NCI-H748 (cell line): ENCODE measurements around the gene SLIT3.

Experiments
- DNase-seq: peaks from one replicate; lab custom pipeline; 2025; ENCODE audit not compliant: unreplicated experiment; lab: John Stamatoyannopoulos, UW

SLIT3 gene

DNA sequence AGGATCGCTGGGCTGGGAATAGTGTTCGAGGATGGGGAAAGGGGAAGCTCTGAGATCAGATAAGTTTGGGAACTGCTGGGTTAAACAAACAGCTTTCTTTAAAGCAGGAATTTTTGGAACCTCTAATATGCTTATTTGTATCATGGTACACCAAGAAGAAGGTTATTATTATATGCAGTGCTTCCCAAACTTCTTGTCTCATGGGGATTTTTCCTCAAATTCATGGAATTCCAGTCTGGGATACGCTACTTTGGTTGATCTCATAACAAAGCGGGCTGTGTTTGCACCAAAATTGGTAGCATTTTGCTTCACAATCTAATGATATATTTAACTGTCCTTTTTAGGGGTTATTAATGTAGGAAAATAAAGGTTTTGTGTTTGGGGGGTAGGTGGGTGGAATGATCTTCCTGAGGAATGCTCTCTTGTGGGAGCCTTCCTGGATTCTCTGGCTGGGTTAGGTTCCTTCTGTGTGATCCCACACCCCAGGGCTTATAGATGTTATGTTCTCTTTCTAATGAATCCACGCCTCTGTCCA, 605.6 kb downstream of the SLIT3 start:
- DNase-seq, result no peak

GRCh38 chr5:168694289-168694688, 606.6 kb downstream of the SLIT3 start:
- DNase-seq, result no peak

- no peak for DNase-seq
These were observed 607.1 kb downstream of the SLIT3 start for GRCh38 chr5:168693883-168694282.

DNA sequence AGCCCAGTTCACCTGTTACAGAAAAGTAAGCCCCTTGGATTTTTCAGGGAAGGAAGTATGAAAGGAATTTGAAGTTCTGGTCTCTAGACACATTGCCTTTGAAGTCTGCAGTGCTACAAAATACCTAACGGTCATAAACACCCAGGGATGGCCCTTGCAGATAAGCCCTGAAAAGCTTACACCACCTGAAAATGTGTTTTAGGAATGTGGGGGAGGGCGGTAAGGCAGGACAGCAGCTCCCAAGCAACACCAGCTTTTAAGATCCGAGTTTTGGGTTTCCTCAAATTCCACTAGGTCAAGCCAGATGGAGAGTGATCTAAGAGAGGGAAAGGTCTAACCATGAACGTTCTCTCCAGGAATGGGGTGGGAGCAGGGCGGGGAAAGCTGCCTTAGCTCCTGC, 607.6 kb downstream of the SLIT3 start:
- DNase-seq, result no peak

DNA sequence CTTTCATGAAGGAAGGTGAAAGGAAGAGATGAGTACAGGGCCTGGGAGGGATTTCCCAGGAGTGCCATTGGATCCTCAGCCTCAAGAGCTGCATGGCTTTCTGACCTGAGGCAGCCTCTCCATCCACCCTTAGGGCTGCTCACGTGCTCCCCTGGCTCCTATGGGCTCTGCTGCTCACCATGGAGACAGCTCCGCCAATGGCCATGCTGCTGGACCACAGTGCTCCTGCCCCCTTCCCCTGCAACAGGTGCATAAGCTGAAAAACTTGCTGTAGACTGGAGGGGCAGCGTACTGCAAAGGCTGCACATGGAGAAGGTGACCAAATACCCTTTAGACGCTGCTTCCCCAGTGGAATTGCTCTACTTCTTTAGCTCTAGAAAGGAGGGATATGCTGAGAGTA, 609.0 kb downstream of the SLIT3 start:
- DNase-seq, result no peak

DNA sequence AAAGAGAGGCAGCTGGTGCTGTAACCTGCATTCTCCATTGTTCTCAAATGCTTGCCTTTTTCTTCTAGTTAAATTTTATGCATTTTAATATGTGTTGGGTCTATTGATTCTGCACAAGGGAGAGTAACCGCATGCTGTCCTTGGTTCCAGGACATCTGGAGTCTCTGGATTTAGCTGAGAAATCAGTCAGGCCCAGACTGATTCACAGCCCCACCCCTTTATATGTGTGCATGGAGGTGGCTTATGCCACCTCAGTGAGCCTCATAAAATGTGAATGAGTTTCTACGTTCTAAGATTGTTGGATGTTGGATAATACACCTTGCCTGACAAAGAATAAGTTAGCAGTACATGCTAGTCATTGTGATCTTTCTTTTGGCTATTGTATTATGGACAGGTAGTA, 611.7 kb downstream of the SLIT3 start:
- no peak for DNase-seq

- DNase-seq, result no peak
These were observed 614.1 kb downstream of the SLIT3 start for GRCh38 chr5:168686837-168687236.

GRCh38 chr5:168685566-168685965, 615.4 kb downstream of the SLIT3 start:
- no peak for DNase-seq

- no peak for DNase-seq
These were observed 617.0 kb downstream of the SLIT3 start for GRCh38 chr5:168683927-168684295.

DNA sequence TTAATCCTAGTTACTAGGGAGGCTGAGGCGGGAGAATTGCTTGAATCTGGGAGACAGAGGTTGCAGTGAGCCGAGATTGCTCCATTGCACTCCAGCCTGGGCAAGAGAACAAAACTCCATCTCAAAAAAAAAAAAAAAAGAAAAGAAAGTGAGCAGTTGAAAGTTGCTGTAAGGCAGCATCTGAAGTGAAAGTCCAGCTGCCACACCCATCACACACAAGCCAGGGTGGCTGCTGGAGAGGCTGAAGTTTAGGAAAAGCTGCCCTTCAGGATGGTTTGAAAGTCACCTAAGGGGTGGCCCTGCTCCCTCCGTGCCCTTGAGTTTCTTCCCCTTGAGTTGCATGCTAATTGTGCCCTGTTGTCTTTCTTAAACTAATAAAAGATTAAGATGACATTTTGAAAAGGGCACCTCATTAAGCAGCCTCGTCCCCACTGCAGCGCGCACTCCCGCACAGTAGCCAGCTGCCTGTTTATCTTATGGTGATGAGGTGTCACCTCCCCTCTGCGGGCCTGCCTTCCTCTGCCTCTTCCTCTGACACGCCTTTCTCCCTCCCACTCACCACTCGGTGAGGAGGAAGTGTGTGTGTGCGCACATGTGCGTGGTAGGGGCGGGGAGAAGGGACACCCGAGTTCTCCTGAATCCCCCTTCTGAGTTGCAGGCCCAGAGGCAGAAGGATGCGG, 617.6 kb downstream of the SLIT3 start:
- DNase-seq, result no peak

DNA sequence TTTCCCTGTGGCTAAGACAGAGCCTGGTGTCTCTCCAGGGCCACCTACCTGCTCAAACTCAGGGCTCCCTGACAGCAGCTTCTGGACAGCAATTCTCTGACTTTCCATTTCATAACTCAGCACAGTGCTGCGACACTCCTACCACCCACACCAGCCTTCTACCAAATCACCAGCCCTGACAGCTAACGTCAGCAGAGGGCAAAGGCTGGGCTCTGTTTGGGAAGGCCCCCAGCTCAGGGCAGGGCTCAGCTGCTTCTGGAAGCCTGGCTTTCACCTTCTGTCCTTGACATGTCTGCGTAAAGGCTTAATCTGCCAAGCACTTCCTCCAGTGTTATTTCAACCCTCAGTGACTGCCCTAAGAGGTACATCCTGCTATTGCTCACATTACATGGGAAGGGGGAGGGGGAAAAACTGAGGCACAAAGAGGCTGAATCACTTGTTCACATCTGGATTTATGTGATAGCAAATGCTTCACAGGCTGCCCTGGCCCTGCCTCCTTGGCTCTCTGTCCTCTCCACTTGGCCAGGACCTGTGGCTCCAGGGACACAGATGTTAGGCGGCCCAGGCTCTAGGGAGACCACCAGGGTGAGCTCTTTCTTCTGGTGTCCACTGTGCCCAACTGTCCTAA, 619.3 kb downstream of the SLIT3 start:
- no peak for DNase-seq

DNA sequence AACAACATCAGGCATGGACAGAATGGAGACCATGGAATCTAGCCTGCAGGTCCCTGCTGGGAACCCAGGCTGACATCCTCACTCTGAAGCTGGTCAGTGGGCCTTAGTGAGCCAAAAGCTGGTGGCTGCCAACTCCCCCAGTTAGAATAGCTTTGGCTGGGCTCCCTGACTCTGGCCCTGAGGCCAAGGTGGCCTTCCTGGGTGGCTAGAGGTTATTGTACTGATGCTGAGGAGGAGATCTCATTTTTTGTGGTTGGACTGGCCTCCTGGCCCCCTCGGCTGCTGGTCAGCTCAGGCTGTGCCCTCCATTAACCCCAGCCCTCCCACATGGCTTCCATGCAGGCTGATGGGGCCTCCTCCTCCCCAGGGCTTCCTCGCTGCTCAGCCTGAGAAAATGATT, 620.5 kb downstream of the SLIT3 start:
- DNase-seq, result no peak

DNA sequence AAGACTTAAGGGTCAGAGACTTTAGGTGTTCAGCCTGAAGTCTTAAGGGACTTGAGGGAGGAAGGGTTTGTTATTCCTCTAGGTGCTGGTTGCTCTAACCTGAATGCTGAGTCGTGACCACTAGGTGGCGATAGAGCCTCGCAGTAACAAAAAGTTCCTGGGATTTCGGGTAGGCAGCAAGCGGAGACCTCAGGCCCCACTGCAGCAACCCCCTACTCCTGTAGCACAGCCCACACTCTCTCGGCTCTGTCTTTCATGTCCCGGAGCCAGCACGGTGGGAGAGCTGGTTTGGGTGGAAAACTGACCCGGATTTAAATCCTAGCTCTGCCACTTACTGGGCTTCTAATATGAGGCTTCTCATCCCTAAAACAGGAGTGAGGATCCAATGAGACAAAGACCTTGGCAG, 621.4 kb downstream of the SLIT3 start:
- peak; percentile 67 for DNase-seq

- peak; percentile 22 for DNase-seq
These were observed 624.4 kb downstream of the SLIT3 start for GRCh38 chr5:168676501-168676900.

GRCh38 chr5:168675883-168676408, 625.0 kb downstream of the SLIT3 start:
- DNase-seq, result no peak

GRCh38 chr5:168674893-168675482, 626.0 kb downstream of the SLIT3 start:
- no peak for DNase-seq

GRCh38 chr5:168672888-168673287, 628.1 kb downstream of the SLIT3 start:
- no peak for DNase-seq

- DNase-seq, result no peak
These were observed 628.9 kb downstream of the SLIT3 start for GRCh38 chr5:168672016-168672415.

GRCh38 chr5:168670881-168671575, 629.9 kb downstream of the SLIT3 start:
- no peak for DNase-seq

GRCh38 chr5:168669668-168670378, 631.1 kb downstream of the SLIT3 start:
- DNase-seq, result no peak

DNA sequence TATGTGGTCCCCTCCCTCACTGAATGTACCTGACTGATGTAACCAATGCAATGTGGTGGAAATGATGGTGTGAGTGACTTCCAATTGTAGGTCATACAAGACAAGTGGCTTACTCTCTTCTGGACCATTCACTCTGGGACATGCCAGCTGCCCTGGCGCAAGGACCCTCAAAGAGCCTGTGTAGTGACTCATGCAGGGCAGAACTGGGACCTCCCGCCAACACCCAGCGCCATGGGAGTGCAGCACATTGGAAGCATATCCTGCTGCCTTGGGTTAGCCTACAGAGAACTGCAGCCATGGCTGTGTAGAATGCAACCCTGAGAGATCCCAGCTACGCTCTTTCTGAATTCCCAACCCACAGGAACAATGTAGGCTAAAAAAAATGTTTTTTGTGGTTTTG, 631.8 kb downstream of the SLIT3 start:
- no peak for DNase-seq
